HG02943 (cell line): ENCODE results near the gene P2RY12.

ENCODE experiments used
- ATAC-seq: cut with Tn5 transposase; IDR thresholded peaks from one replicate; pipeline ENCODE4 v1.9.1; 2021; ENCODE audit warnings: mild to moderate bottlenecking, low read depth, moderate library complexity; ENCODE audit not compliant: unreplicated experiment

P2RY12 gene

DNA sequence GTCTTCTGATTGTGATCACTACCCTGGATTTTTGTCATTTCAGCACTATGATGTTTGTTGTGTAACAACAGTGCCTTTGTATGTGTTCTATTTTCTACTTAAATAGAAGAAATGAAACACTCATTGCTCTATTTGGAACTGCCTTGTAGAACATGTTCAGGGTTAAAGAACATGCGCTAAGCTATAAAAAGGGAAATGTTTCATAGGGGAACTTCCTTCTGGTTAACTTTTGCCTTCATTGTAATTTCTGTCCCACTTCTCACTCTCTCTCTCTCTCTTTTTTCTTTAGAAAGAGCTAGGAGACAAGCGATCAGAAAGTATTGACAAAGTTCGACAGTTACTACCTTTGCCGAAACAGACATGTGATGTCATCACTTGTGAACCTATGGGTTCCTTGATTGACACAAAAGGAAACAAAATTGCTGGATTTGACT, at the start of gene P2RY12:
Gene P2RY12 (minus strand): TSS at position 13 of the 434 bp plus-strand sequence. CDS start 45,908 bp downstream, outside the sequence.
- no peak for ATAC-seq

DNA sequence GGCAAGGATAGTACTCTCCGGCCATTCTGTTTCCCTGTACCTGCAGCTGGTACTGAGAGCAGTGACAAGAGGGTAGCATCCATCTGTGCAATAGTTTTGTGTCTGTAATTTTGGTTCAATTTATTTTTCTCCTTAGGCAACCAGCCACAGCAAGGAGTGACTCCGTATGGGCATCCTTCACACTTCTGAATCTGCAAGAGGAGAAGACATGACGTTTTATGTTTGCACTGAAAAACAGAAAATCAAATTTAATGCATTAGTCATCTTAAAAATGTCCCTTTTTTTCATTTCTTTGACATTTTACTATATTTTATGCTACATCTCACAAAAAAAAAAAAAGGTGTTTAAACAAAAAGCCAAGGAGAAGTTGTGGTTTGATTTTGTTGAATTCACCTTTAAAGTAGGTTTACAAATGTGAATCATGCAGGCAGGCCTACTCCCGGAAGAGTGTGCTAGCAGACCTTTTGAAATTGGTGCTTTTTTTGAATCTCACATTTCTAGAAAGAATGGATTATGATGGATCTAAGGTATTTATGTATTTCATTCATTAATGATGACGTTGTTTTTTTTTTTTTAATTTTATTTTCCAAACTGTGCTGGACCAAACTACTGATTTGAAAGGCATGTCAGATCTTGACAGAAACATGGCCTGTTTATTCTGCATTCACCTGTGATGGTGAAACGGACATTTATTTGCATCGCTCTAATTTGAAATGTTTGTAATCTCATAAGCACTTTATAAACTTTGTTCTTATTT, 48.2 kb upstream of the P2RY12 start:
- no peak for ATAC-seq

DNA sequence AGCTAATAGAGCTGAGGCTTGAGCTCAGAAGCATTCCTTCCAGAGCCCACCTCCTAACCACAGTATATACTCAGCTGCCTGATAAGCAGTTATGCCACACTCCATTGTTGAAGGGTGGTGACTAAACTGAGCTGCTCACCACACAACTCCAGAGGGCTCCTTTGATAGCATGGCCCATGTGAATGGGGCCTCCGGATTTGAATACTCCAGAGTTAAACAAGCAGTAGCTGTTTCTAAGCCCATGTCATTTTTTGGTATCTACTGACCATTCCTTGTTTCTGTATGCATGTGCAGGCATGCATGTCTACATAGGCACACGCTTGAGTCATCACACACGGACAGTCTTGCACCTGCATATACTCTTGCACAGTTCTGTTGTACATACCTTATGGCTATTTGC, 47.4 kb upstream of the P2RY12 start:
- no peak for ATAC-seq

DNA sequence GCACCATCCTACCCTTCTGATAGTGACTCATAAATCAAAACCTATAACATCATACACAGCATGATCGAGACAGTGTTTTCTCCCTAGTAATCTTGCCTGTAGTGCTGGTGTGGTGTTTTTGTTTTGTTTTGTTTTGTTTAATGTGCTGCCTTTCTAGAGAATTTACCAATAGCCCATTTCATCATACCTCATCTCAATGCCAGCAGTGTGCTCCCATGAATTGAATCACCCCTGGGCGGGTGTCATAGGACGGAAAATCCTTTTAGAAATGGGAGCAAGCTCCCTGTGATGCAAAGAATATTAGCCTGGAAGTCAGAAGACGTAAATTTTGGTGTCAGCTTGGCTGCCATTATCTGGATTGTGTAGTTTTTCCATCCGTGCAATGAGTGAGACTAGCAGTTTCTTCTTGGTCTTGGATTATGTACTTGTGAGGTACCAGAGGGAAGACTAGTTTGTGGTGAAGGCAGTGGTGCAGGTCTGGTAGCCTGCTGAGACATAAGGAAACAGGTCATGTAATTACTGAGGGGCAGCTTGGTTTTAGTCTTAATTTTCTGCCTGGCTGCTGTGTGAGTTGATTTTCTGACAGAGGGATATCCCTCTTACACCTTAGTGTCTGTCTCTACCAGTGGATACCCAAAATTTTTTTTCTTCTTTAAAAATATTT, 46.4 kb upstream of the P2RY12 start:
- ATAC-seq: no peak

DNA sequence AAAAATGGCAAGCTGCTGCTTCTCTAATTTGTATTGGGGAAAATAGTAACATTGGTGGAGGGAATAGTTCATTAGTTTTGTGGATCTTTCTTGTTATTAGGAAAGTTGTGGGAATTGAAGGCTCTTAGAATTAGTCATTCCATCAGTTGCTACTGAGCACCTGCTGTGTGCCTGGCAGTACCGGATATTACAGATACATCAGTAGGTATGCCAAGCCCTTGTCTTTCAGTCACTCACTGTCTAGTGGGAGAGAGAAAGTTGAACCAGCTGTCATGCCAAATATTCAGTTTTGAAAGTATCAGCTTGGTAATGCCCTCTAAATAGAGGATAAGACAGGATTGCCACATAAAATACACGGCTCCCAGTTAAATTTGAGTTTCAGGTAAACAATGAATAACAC, 43.8 kb upstream of the P2RY12 start:
- no peak for ATAC-seq

DNA sequence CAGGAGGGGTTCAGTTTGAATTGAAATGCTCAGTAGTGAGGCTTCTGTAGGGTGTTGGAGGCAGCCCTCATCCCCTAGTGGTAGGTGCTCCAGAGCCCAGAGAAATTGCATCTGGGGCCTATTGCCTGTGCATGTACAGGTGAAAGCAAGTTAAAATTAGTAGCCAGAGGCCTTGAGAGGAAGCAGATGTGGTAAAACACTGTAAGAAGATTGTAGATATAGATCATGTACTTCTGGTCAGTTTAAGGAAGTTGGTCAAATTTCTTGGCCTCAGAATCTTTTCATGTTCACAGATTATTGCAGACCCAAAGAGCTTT, 41.7 kb upstream of the P2RY12 start:
- no peak for ATAC-seq

DNA sequence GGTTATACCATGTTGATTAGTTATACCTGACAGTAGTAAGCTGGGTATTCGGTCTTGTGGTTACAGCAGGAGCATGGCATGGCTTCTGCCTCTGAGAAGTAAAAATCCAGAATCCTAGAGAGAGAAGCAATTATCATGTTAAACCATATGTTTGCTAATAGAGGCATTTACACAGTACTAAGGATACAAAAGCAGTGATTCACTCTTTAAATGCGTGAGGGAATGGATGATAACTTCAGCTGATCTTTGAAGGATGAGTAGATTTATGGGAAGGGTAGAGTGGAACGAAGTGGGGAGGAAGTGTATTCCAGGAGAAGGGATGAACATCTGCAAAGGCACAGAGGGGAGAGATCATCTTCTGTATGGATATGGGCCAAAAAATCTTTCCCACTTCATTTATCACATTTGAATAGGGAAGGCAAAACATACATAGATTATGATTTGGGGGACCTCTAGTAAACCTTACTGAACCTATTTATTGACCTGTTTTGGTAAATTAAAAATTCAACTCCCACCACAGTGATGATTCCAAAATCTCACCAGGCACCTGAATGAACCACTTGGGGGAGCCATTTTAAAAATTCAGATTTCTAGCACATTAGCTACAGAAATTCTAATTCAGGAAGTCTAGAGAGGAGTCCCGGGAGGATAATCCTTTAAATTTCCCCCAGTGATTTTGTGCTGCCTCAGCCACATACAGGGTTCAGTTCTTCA, 41.2 kb upstream of the P2RY12 start:
- no peak for ATAC-seq

DNA sequence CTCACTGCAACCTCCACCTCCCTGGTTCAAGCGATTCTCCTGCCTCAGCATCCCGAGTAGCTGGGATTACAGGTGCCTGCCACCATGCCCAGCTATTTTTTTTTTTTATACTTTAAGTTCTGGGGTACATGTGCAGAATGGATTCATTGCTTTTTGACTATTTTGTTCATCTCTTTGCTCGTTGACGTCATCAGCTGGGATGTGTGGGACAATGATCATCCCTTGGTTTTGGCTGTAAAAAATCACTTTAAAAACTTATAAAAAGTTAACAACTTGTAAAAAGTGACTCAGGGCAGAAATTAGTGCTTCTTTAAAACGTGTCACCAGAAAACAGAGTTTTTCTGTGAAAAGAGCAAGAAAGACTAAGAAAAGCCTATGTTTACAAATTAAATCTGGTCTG, 38.5 kb upstream of the P2RY12 start:
- no peak for ATAC-seq

DNA sequence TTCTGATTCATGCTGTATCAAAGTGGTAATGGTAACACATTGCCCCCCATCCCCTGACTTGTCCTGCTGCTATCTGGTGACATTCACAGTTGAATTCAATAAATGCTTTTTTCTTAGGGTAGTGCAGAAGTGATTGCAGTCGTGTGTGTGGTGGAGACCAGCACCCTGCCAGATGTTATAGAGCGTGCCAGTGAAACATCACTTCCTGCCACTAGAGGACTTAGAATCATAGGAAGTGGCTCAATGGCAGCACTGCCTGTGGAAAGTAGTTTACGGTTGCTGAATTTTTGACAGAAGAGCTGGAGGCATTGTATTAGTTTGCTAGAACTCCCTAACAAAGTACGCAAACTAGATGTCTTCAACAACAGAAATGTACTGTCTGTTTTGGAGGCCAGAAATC, 37.4 kb upstream of the P2RY12 start:
- no peak for ATAC-seq

DNA sequence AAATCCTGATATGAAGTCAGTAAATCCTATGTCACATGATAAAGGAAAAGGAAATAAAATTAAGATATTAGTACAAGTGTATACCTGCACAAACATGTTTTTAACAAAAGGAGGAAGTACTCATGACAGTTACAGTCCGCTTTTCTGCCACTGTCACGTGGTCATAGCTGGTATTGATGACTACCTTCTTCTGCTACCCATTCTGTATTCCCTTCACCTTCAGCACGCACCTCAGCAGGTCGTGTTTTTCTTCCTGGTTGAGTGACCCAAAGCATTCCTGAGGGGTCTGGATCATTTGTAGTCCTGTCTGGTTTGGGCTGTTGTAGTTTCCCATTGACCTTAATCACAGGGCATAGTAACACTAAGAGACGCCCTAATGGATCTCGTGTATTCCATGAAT, 35.3 kb upstream of the P2RY12 start:
- ATAC-seq: no peak

DNA sequence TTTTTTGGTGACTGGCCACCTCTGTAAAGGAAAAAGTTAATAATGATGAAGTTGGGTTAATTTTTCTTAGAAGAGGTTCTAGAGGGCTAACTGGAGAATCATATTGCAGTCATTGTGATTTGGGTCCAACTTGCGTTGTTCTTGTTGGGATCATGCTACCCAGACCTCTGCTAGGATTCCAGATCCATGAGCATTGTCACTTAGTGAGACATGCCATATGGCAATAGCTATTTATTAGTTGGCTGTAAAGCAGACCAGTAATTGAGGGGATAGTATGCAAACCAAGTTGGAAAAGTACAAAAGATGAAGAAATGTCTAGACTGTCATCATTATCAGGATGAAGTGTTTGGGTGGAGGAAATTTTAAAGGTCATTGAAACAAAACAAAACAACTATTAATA, 30.7 kb upstream of the P2RY12 start:
- no peak for ATAC-seq

DNA sequence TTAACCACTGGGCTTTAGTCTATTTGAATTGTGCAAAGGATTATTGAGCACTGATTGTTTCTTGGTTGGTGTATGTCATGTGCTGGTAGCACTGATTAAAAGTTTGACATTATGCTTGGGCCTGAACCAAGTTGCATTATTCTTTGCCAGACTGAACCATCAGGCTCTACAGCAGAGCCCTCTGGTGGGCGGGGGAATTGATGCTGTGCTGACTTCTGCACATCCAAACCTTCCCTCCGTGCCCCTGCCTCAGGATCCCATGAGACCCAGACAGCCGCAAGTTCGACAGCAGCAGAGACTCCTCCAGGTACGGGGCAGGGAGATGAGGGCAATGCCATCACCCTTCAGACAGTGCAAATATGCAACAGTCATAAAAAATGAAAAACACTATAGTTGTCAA, 28.4 kb upstream of the P2RY12 start:
- ATAC-seq: no peak

DNA sequence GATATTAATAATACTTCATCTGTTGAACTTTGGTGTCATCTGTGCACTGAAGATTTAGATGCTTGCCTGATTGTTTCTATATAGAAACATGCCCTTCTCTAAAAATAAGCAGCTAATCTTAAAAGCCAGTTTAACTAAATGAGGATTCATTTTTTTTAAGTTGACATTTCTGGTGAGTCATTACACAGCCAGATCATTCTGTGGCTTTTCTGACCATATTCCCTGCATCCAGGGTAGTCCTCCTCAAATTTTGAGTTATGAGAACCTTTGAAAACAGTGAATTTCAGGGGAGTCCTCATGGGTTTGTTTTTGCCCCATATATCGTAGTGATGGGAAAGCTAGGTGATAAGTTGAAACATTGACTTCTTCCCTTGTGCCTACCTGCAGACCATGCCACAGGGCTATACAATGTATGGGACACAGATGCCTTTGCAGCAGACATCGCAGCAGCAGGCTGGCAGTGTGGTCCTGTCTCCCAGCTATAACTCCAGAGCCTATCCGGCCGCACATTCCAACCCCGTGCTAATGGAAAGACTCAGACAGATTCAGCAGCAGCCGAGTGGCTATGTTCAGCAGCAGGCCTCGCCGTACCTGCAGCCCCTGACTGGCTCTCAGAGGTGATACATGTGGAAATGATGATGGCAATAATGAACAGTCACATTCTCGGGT, 26.5 kb upstream of the P2RY12 start:
- no peak for ATAC-seq

DNA sequence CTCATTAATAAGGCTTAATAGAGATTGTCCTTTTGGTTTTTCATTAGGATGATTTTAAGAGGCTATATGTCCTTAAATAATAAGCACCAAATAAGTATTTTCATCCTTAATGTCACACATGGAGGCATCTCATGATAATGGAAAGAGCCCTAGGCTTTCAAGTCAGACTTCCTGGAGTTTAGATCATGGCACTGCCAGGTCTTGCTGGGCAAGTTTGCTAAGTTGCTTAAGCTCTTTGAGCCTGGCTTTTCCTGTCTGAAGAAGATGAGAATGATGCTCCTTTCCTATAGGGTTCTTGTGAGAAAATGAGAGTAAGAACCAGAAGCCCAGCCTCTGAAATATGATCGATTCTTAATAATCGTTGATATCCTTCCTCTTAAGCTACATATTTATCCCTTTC, 23.4 kb upstream of the P2RY12 start:
- no peak for ATAC-seq

DNA sequence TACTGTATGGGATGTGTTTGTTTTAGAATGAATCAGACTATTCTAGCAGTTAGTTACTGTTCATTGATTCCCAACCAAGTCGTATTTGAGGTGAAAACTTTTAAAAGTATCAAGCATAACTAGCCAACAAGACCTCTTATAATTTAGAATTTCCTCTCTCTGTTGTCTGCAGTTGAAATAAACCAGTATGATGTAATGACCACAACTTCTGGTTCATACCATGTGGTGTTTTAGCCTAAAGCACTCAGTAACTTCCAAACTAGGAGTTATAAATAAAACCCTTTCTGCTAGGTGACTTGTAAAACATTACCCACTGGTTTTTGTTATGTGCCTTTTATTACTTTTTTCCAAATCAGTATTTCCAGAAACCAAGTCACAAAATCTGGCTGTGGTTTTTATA, 19.8 kb upstream of the P2RY12 start:
- peak; percentile 56 for ATAC-seq

DNA sequence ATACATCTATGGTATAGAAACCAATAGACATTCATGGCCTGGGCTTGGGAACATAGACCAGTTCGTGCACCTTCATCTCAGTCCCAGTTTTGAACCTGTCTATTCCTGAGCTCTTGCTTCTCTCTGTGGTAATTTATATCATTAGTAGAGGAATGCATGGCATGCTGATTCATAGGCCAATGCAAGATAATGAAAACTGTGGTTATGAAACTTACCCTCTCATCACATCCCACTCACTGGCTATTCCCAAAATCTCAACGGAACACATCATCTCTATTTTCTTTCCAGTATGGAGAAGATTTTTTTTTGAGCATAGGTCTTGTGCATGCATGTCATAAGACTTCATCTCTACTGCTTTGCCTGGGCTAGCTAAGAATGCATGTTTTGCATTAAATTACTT, 18.7 kb upstream of the P2RY12 start:
- ATAC-seq: no peak

DNA sequence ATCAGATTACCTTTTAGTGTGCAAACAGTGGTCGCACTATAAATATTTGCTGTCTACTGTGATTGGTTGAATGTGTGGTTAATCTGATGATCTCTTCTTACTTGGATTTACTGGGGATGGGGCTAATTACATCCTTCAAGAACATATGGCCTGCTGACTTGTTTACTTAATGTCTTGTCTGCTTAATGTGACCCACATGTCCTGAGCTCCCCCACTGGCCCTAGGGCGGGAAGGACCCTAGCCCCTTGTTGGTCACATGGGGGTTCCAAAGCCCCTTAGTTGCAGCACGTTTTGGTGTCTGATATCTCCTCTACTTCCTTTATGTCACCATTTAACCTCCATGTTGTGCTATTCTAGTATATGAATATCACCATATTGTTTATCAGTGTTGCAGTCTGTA, 17.8 kb upstream of the P2RY12 start:
- ATAC-seq: no peak

DNA sequence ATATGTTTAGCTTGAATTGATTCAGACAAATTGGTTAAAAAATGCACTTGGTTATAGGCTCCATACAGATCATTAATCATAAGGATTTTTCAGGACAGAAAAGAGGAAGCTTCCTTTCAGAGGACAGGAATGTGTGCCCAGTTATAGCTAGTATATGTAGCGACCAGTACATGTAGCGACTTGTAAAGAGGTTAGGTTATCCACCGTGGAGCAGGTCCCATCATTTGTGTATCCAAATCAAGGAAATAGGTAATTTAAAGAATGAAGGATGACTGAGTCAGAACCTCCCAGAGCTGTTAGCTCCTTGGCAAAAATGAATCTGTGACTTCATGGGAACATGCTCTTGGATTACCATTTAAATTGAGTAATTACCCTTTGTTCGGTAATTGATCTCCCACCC, 15.8 kb upstream of the P2RY12 start:
- no peak for ATAC-seq

DNA sequence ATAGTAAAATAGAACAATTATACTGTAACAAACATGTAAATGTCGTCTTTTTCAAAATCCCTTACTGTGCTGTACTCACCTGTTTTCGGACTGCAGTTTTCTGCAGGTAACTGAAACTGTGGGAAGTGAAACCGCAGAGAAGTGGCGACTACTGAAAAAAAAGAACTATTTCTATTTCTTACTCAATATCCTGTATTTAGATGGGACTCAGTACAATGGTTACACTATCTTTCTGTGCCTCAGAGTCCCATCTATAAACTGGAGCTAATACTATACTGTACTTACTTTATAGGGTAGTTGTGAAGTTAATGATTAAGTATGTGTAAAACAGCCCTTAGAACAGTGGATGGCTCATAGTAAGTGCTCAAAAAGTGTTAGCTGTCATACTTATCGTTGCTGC, 14.3 kb upstream of the P2RY12 start:
- no peak for ATAC-seq

DNA sequence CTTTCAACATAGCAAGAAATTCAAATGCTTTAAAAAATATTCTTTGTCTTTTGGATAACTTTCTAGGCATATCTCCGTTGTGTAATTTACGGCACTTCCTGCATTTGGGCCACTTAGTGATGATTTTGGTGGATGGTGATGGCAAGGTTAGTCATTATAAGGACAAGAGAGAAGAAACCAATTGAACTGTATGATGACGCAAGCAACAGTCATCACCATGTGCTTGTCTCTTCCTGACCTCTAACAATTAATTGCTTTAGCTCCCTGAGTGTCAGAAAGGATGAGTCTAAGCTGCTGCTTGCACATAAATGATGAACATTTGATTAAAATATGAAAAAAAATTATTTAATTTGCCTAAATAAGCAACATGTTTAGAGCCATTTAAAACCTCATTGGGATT, 11.3 kb upstream of the P2RY12 start:
- ATAC-seq: no peak

DNA sequence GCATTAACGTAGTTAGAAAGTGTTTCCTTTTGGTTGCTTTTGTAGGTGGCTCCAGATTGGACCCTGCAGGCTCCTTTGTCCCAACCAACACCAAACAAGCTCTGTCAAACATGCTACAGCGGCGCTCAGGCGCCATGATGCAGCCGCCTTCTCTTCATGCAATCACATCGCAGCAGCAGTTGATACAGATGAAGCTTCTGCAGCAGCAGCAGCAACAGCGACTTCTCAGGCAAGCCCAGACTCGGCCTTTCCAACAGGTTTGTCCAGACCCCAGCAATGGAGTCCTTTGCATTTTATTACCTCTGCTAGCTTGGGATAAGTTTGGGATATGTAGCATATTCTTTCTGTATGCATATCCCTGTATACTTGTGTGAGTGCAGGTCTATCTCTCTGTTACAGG, 10.1 kb upstream of the P2RY12 start:
- no peak for ATAC-seq
